GM19372 (cell line): ENCODE data around the gene ATP2A2.
"Not testable (repeated sequence)": the region's sequence is repeated elsewhere in the genome, so short reads cannot be mapped to it uniquely, and the experiment has no call there.

ENCODE experiments used
- ATAC-seq: cut with Tn5 transposase; IDR thresholded peaks from one replicate; pipeline ENCODE4 v1.9.1; 2021; ENCODE audit warnings: mild to moderate bottlenecking, low read depth, moderate library complexity; ENCODE audit not compliant: unreplicated experiment

ATP2A2 gene

DNA sequence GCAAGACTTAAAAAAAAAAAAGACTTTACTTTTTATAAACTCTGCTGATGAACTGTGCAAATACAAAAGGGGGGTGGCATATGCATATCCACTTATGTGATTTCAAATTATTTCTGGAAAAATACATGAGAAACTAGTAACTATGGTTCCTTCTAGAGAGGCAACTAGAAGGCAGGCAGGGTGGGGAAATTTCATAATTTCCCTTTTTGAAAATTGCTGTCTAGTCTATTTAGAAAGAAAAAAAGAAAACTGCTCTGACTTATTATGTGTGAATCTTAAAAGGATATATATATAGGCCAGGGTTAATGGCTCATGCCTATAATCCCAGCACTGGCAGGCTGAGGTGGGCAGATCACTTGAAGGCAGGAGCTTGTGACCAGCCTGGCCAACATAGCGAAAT lies 80.2 kb downstream of the ATP2A2 start:
- no peak for ATAC-seq

DNA sequence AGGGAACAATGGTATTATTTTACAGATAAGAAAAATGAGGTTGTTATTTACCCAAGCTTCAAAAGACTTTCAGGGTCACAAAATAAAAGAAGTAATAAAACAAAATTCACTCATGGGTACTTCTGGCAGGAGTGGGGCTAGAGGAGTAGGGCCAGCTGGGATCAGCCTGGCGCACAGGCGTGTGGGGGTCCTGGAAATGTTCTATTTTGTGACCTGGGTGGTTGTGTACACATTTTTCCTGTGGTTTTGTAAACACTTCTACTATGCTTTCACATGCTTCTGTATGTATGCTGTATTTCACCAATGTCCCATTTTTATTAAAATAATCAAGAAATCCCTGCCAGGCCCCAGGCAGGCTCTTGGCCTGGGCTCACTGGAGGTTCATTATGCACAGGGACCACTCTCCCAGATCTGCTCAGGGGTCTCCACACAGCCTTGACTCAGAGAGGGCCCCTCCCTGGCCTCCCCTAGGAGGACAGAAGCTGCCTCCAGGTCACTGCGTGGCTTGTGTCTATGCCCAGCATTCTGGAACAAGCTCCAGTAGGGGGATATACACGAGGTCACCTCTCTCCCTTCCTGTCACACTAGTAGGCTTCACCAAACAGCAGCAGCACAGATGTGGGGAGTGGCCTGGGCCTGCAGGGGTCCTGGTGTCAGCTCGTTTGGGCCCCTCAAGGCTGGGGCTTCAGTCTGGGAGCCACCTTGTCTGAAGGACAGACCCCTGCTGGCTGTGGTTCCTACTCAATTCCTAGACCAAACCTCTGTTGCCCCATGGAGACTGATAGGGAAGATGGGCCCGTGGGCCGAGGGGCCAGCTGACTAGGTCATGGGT lies 84.7 kb downstream of the ATP2A2 start:
- no peak for ATAC-seq

DNA sequence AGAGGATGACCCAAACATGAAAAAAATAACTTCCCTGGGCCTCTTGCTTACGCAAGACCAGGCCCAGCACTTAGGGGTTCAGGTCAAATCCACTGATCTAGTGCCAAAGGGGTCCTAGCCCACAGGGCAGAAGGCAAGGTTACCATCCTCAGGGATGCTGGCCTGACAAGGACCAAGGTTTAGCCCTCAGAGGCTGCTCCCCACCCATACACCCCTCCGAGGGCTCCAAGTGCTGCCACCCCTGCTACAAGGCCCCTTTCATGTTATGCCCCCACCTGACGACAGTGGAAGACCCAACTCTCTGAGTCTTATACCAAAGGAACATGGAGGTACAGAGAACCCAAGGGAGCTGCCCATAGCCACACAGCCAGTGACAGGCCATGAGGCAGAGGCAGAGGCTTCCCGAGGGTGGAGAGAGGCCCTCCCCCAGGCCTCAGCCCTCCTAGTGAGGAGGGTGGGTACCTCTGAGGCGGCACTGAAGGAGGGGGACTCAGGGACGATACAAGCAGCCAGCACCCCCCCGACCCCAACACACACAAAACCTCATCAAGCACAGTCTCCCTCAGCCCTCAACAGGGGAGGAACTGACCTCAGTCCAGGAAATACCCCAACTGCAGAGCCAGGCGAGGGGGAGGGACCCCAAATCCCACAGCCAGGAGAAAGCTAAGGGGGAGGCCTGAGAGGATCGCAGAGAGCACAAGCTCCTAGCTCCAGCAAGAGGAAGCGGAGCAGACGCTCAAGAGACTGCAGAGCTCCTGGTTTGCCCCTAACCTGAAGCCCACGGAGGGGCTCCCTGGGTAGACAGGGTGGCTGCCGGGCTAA lies 85.5 kb downstream of the ATP2A2 start:
- ATAC-seq, result no peak

DNA sequence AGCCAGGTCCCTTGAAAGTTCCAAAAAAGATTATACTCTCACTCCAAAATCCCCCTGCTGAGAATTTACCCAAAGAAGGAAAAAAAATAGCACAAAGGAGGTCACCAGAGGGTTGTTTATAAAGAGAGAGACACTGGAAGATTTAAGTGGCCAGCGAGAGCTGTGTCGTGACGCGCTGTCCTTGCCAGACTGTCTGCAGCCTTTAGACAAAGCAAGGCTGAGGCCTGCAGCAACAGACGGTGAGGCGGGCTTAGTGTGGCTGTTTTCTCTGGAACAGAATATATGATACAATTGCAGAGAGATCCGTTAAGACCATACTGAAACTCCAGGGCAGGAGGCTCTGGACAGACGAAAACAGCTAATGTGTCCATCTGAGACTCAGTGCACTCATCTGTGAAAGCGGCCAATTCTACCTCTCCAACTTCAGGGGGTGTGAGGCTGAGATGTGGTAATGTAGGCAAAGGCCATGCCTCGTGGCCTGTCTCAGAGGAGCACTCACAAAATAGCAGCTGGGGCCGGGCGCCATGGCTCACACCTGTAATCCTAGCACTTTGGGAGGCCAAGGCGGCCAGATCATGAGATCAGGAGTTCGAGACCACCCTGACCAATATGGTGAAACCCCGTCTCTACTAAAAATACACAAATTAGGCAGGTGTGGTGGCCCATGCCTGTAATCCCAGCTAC lies 86.3 kb downstream of the ATP2A2 start:
- no peak for ATAC-seq

DNA sequence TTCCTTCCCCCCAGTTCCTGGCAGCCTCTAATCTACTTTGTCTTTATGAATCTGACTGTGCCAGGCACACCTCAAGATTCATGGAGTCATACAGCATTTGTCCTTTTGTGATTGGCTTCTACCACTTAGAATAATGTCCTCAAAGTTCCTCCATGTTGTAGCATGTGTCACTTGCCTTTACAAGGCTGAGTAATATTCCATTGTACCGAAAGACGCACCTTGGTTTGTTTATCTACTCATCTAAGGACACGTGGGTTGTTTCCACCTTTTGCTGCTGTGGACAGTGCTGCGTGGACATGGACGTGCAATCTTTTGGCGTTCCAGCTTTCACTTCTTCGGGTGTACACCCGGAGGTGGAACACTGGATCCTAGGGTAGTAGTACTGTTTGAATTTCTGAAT lies 88.9 kb downstream of the ATP2A2 start:
- no peak for ATAC-seq

DNA sequence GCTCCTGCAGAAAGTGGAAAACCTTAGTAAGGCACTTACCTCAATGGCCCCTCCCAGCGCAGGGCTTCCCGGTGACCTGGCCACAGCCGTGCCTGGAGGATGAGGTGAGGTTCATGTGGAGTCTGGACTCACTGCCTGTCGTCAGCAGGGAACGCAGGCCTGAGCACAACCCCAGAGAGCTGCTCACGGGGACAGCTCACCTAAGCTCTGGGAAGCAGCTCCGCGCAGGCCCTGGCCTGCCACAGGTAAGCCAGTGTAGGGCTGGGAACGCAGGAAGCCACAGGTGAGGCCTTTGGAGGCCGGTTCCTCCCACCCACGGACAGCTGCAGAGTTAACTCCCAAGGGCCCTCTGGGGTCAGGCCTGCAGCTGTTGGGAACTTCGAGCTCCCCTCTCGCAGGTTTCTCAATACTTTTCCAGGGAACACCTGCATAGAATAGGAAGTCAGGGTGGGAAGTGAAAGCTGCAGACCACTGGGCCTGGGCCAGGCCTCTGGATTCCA lies 89.7 kb downstream of the ATP2A2 start:
- no peak for ATAC-seq

DNA sequence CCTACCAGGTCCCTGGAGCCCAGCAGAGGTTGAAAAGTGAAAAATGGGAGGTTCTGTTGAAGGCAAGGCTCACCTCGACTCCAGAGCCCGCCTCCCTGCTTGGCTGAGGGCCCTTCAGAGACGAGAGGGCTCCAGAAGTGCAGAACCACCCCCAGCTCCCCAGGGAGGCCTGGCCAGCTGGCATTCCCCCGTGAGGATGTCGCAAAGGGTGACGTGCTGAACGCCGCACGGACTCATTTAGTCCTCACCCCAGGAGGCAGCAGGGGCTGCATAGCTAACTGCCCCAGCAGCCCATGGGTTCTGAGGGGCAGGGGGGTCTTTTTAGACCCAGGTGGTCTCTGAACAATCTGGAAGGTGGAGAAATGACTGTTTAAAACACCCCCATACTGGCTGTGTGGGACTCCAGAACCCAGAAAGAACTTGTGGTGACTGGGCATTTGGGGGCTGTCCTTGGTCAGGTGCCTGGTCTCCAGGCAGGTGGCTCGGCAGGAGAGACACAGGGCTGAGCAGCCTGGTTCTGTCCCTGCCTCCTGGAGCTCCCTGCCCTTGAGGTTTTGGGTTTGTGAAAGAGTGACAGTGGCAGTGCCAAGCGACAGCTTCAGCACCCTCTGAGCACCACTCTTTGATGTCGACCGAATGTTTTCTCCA lies 90.5 kb downstream of the ATP2A2 start:
- no peak for ATAC-seq

DNA sequence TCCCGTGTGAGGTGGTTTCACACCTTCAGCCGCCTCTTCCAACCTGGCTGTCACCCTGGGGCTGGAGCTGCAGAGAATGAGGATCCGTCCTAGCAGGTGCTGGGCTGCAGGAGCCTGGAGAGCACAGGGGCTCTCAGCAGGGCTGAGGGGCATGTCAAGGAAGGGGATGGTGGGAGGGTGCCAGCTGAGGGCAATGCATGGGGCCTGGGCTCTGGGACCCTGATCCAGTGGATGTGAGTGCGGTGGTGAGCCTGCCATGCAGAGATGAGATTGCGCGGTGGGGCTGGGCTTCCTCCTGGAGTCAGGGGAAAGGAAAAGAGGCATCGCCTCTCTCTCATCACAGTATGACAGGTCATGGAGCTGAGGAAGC lies 91.0 kb downstream of the ATP2A2 start:
- no peak for ATAC-seq

DNA sequence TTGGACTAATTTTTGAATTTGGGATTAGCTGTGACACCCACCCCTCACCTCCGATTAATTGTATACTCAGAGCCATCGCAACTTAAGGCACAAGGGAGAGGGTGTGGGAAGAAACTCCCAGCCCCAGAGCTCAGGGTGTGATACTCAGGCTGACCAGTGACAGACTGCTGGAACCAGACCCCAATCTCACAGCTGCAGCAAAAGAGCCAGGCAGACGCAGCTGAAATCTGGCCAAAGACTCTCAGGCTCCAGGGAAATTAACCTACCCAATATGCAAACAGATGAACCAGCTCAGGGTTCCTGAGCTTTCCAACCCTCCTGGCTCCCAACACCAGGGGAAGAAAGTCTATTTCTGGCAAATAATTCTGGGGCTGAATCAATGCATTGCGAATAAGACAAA lies 92.0 kb downstream of the ATP2A2 start:
- no peak for ATAC-seq

DNA sequence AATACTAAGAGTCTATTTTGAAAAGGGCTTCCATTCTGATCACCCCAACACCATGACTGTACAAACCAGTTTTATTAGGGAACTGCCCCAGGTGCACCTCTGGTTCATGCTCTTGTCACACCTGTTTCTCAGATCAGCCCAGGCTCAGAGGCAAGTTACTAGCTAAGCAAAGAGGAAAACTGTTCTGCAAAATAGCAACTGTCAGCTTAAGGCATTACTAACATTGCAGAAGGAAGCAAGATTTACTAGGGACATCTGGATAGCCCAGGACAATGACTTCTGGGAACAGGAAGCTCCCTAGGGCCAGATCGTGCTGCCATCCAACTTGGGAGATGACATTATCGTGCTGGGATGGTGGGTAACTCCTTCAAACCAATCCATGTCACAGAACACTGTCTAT lies 92.4 kb downstream of the ATP2A2 start:
- ATAC-seq, result no peak

DNA sequence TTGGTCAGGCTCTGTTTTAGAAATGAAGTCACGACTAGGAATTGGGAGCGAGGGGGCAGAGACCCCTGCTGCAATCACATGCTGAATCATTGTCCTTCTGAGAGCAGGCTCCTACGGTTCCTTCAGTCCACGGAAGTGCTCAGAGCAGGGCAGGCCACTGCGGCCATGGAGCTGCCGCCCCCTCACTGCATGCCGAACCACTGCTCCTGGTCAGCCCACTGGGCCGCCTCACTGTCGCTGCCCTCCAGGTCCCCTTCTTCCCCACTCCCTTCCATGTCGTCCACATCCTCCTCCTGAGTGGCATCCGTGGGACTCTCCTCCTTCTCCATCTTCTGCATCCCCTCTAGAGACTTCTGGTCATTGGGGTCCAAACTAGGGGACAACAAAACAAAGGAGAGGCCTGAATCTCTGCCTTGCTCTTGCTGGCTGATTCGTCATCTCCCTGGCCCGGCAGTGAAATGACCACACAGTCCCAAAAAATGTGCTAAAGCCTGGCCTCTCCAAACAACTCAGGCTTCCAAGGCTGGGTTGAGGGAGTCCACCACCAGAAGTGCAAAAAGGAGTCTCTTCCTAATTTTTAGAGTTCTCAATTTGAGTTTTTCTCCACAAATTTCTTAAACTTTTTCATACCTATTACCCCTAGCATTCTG lies 93.0 kb downstream of the ATP2A2 start:
- no peak for ATAC-seq

DNA sequence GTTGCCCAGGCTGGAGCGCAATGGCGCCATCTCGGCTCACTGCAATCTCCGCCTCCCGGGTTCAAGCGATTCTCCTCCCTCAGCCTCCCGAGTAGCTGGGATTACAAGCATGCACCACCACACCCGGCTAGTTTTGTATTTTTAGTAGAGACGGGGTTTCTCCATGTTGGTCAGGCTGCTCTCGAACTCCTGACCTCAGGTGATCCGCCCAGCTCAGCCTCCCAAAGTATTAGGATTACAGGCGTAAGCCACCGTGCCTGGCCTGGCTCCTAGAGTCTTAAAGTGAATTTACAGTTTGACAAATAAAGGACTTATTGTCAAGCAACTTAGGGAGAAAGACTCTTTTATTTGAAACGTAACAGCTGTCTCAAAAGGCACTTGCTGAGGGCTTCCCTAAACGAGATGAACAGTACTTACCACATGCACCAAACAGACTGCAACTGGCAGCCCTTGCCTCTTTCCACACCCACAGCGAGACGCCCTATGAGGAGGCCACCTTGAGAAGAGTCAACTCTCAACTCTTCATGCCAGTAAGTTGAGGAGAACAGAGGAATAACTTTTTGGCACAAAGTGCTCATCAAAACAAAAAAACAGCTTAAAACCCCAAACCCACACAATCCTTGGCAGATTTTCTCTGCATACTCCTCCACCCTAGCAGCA lies 97.2 kb downstream of the ATP2A2 start:
- ATAC-seq, result not testable (repeated sequence)

DNA sequence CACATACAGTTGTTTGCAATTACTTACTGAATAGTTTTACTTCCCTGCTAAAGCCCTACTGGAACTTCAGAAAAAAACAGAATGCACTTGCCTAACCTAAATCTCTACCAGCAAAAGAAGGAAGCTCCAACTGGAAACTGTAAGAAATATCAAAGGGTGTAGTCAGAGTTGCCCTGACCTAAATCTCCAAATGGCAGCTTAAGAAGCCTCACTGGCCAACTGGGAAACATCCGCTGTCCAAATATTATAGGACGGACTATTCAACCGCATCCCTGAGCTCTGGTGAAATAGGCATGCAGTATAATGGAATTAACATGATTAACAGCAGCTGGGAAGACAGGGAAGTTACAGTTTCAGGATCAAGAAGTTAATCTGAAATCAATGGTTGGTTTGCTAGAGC lies 98.2 kb downstream of the ATP2A2 start:
- no peak for ATAC-seq

DNA sequence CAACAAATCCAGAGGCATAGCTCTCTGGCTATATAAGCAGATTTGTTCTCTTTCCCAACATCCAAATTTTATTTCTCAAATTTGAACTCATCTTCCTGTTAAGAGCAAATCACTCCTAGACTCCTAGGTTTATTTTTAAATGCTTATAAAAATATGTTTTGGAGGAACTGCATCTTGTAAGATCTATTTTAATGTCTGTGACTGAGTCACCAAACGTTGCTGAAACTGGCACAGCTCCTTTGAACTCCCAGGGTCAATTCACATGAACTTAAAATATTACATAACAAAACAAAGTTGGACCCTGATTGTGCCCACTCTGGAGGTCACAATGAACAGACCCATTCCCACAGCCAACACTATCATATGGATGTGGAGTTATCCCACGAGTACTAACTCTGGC lies 98.6 kb downstream of the ATP2A2 start:
- no peak for ATAC-seq

DNA sequence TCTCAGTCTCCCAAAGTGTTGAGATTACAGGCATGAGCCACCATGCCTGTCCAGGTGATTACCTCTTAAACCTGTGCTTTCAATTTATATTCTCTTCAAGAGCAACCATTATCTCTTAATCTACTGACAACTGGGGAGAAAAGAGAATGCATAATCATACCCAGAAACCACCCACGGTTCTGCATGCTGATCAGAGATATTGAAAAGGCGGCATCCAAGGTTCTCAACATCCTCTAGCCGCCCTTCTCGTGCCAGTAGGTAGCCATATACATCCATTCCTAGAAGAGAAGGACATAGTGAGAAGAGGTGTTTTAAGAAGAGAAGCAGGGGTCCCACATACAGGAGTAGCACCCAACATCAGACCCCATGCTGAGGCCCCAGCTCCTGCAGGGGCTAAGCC lies 101.6 kb downstream of the ATP2A2 start:
- ATAC-seq, result no peak
